Measurements from ENCODE around the gene HCN1.
"Not testable (repeated sequence)": the region's sequence is repeated elsewhere in the genome, so short reads cannot be mapped to it uniquely, and the experiment has no call there.

HCN1 gene

GRCh38 chr5:45609661-45610060 is 86.5 kb downstream of the HCN1 start:
- no peak for DNase-seq

- DNase-seq, result no peak
Observed at GRCh38 chr5:45604092-45604491, 92.1 kb downstream of the HCN1 start.

GRCh38 chr5:45601424-45601823 is 94.8 kb downstream of the HCN1 start:
- no peak for DNase-seq

GRCh38 chr5:45596320-45596719 is 99.9 kb downstream of the HCN1 start:
- no peak for DNase-seq

GRCh38 chr5:45586001-45586400 is 110.2 kb downstream of the HCN1 start:
- not testable (repeated sequence) for DNase-seq

GRCh38 chr5:45578270-45578669 is 117.9 kb downstream of the HCN1 start:
- DNase-seq, result no peak

GRCh38 chr5:45568813-45569212 is 127.4 kb downstream of the HCN1 start:
- no peak for DNase-seq

GRCh38 chr5:45542421-45542820 is 153.8 kb downstream of the HCN1 start:
- DNase-seq, result no peak

GRCh38 chr5:45533663-45534062 is 162.5 kb downstream of the HCN1 start:
- DNase-seq, result no peak

GRCh38 chr5:45532826-45533624 is 163.2 kb downstream of the HCN1 start:
- no peak for DNase-seq

GRCh38 chr5:45521067-45521466 is 175.1 kb downstream of the HCN1 start:
- no peak for DNase-seq

GRCh38 chr5:45512521-45512920 is 183.7 kb downstream of the HCN1 start:
- no peak for DNase-seq

GRCh38 chr5:45509371-45509770 is 186.8 kb downstream of the HCN1 start:
- no peak for DNase-seq

GRCh38 chr5:45508135-45508534 is 188.0 kb downstream of the HCN1 start:
- no peak for DNase-seq

GRCh38 chr5:45507178-45507577 is 189.0 kb downstream of the HCN1 start:
- DNase-seq, result peak; percentile 4

- DNase-seq, result not testable (repeated sequence)
Observed at GRCh38 chr5:45499006-45499405, 197.2 kb downstream of the HCN1 start.

- DNase-seq, result no peak
Observed at GRCh38 chr5:45491368-45491767, 204.8 kb downstream of the HCN1 start.

GRCh38 chr5:45484781-45485180 is 211.4 kb downstream of the HCN1 start:
- no peak for DNase-seq

GRCh38 chr5:45454114-45454513 is 242.1 kb downstream of the HCN1 start:
- no peak for DNase-seq

GRCh38 chr5:45444856-45445255 is 251.3 kb downstream of the HCN1 start:
- DNase-seq, result not testable (repeated sequence)

GRCh38 chr5:45440466-45440865 is 255.7 kb downstream of the HCN1 start:
- DNase-seq, result no peak

- DNase-seq, result no peak
Observed at GRCh38 chr5:45437752-45438151, 258.4 kb downstream of the HCN1 start.

GRCh38 chr5:45417285-45417998 is 278.7 kb downstream of the HCN1 start:
- no peak for DNase-seq
